ENCODE results near the gene SLC2A13. TPM values are rescaled to one million over a fixed set of nuclear protein-coding genes. Genes with fewer than 3 reads are reported as not detected.

SLC2A13 gene
- total RNA-seq, 1 experiment from 2014 or later, result 15.3 TPM

DNA sequence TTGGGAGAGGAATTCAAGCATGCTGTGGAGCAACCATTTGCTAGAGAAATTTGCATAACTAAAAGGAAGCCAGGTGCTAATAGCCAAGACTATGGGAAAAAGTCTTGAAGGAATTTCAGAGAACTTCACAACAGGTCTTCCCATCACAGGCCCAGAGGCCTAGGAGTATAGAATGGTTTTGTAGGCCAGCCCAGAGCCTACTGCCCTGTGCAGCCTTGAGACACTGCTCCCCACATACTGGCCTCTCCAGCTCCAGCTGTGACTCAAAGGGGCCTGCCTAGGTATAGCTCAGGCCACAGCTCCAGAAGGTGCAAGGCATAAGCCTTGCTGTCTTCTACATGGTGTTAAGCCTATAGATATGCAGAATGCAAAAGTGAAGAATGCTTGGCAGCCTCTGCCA, 227.1 kb downstream of the SLC2A13 start:
- no peak overlapping the region for H3K4me3 Mint-ChIP-seq
- no peak overlapping the region for H3K27ac Mint-ChIP-seq
- H3K9me3 Mint-ChIP-seq, result peaks cover 50% of the 10 kb centered on the region
- H3K36me3 Mint-ChIP-seq, result peaks cover 47% of the 10 kb centered on the region
- CTCF ChIA-PET, result no interaction called here
- no peak for TF ChIP-seq PRRX2 (CRISPR knock-in tag; IDR thresholded peaks at IDR 0.05)
- TF ChIP-seq, protein P1, sequence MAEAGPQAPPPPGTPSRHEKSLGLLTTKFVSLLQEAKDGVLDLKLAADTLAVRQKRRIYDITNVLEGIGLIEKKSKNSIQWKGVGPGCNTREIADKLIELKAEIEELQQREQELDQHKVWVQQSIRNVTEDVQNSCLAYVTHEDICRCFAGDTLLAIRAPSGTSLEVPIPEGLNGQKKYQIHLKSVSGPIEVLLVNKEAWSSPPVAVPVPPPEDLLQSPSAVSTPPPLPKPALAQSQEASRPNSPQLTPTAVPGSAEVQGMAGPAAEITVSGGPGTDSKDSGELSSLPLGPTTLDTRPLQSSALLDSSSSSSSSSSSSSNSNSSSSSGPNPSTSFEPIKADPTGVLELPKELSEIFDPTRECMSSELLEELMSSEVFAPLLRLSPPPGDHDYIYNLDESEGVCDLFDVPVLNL (CRISPR knock-in tag; IDR thresholded peaks at IDR 0.05; ENCODE audit: borderline replicate concordance, low read depth), result no peak
- H3K4me1 Mint-ChIP-seq, result peaks cover 14% of the 10 kb centered on the region
- POLR2A ChIA-PET, result no interaction called here
- DNase-seq (ENCODE audit: low spot score) (no peak), ATAC-seq (no peak)
- no peaks in the 10 kb centered on the region for H3K27me3 Mint-ChIP-seq (ENCODE audit: low read depth)

DNA sequence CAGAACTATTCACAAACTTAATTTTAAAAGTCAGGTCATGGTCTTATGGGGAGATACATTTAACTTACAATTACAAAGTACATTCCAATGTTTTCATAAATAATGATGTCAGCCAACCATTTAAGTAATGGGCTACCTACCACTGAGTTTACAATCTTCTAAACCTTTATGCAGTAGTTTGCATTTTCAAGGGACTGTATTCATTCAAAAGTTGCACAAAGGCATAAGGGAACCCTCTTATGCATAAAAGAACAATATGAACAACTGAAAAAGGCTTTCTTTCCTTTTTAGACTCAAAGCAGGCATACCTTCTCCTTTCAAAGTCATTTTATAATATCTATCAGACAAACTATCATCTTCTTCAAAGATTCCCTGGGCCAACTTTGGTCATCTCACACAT, 230.2 kb downstream of the SLC2A13 start:
- ChIA-PET CTCF (no interaction called here), POLR2A (no interaction called here)
- peaks cover 14% of the 10 kb centered on the region for H3K4me1 Mint-ChIP-seq
- H3K27me3 Mint-ChIP-seq (ENCODE audit: low read depth), result no peaks in the 10 kb centered on the region
- TF ChIP-seq PRRX2 (CRISPR knock-in tag; IDR thresholded peaks at IDR 0.05), result no peak
- no peak for TF ChIP-seq ATF1 (CRISPR knock-in tag; IDR thresholded peaks at IDR 0.05)
- TF ChIP-seq, protein P1 (CRISPR knock-in tag; IDR thresholded peaks at IDR 0.05; ENCODE audit: borderline replicate concordance, low read depth), result no peak
- no peak for TF ChIP-seq HMGA2 (CRISPR knock-in tag; IDR thresholded peaks at IDR 0.05)
- H3K27ac Mint-ChIP-seq, result peak overlapping the region; percentile 1; the same call in 1 of the 2 replicates
- ATAC-seq (no peak), DNase-seq (ENCODE audit: low spot score) (no peak)
- H3K9me3 Mint-ChIP-seq, result peaks cover 33% of the 10 kb centered on the region
- H3K36me3 Mint-ChIP-seq, result peaks cover 35% of the 10 kb centered on the region
- H3K4me3 Mint-ChIP-seq, result no peak overlapping the region

DNA sequence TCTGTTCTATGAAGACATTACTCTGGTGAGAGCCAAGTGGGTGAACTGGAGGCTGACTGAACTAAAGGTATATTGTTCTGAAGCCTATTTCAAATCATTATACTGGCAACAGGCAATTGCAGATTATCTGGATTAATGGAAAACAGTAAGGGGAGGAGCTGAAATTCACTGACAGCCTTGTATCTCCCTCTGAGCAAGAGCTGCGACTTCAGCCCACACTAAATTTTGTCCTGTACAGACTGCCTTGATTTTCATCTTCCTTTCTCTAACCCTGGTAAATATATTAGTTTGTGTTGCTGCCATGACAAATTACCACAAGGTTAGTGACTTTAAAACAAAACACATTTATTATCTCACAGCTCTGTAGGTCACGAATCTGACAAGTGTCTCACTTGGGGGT, 231.1 kb downstream of the SLC2A13 start:
- H3K27ac Mint-ChIP-seq, result no peak overlapping the region
- POLR2A ChIA-PET, result no interaction called here
- H3K9me3 Mint-ChIP-seq, result peaks cover 26% of the 10 kb centered on the region
- no peaks in the 10 kb centered on the region for H3K27me3 Mint-ChIP-seq (ENCODE audit: low read depth)
- CTCF ChIA-PET, result interaction anchor here (0.6 kb wide), 1 partner anchor 49 kb away, joined by 3 read pairs; no protein-coding TSS in a partner anchor
- H3K36me3 Mint-ChIP-seq, result peaks cover 27% of the 10 kb centered on the region
- no peak overlapping the region for H3K4me3 Mint-ChIP-seq
- peaks cover 14% of the 10 kb centered on the region for H3K4me1 Mint-ChIP-seq
- DNase-seq (ENCODE audit: low spot score) (no peak), ATAC-seq (no peak)
- TF ChIP-seq, protein P2, sequence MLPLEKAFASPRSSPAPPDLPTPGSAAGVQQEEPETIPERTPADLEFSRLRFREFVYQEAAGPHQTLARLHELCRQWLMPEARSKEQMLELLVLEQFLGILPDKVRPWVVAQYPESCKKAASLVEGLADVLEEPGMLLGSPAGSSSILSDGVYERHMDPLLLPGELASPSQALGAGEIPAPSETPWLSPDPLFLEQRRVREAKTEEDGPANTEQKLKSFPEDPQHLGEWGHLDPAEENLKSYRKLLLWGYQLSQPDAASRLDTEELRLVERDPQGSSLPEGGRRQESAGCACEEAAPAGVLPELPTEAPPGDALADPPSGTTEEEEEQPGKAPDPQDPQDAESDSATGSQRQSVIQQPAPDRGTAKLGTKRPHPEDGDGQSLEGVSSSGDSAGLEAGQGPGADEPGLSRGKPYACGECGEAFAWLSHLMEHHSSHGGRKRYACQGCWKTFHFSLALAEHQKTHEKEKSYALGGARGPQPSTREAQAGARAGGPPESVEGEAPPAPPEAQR (CRISPR knock-in tag; IDR thresholded peaks at IDR 0.05), result no peak
- no peak for TF ChIP-seq ZNF416 (CRISPR knock-in tag; IDR thresholded peaks at IDR 0.05)
- no peak for TF ChIP-seq AFF4 (CRISPR knock-in tag; IDR thresholded peaks at IDR 0.05; ENCODE audit: borderline replicate concordance)
- TF ChIP-seq TP53 (CRISPR knock-in tag; IDR thresholded peaks at IDR 0.05), result no peak
- no peak for TF ChIP-seq RORB (CRISPR knock-in tag; IDR thresholded peaks at IDR 0.05)
- TF ChIP-seq ZNF423 (CRISPR knock-in tag; IDR thresholded peaks at IDR 0.05), result no peak
- TF ChIP-seq STAT6 (CRISPR knock-in tag; conservative IDR thresholded peaks at IDR 0.05; ENCODE audit: low read depth), result no peak
- TF ChIP-seq ZNF532 (CRISPR knock-in tag; IDR thresholded peaks at IDR 0.05; ENCODE audit: borderline replicate concordance), result no peak
- TF ChIP-seq ZNF317 (CRISPR knock-in tag; IDR thresholded peaks at IDR 0.05; ENCODE audit: borderline replicate concordance, low read depth), result no peak
- no peak for TF ChIP-seq PREB (CRISPR knock-in tag; IDR thresholded peaks at IDR 0.05; ENCODE audit: borderline replicate concordance)
